Mucosa of stomach (tissue), 1 donor: ENCODE results near the gene OSBPL8.
"Not testable (repeated sequence)": the region's sequence is repeated elsewhere in the genome, so short reads cannot be mapped to it uniquely, and the experiment has no call there.

Source experiments
- H3K27me3 ChIP-seq: one replicate; pipeline ENCODE4 v1.7.0; 2013; ENCODE audit warnings: mild to moderate bottlenecking, low read length; ENCODE audit not compliant: control insufficient read depth, insufficient read depth
- H3K36me3 ChIP-seq: one replicate; pipeline ENCODE4 v1.7.0; 2013; ENCODE audit warnings: low read length; ENCODE audit not compliant: control insufficient read depth, insufficient read depth
- H3K4me1 ChIP-seq: one replicate; pipeline ENCODE4 v1.7.0; 2013; ENCODE audit warnings: mild to moderate bottlenecking, low read length; ENCODE audit not compliant: control insufficient read depth, insufficient read depth
- H3K4me3 ChIP-seq: one replicate; pipeline ENCODE4 v1.7.0; 2013; ENCODE audit warnings: low read length
- H3K9ac ChIP-seq: one replicate; pipeline ENCODE4 v1.7.0; 2013; ENCODE audit warnings: mild to moderate bottlenecking, low read length, moderate library complexity
- H3K9me3 ChIP-seq: one replicate; pipeline ENCODE4 v1.7.0; 2013; ENCODE audit warnings: mild to moderate bottlenecking, low read length, moderate library complexity; ENCODE audit not compliant: control insufficient read depth
- donor health status: Pancreatic carcinoma.

Gene OSBPL8

GRCh38 chr12:76366163-76366562, 193.4 kb downstream of the OSBPL8 start:
- Histone ChIP-seq H3K9ac (no peak overlapping the region), H3K27me3 (no peaks in the 10 kb centered on the region), H3K4me1 (no peaks in the 10 kb centered on the region), H3K9me3 (no peaks in the 10 kb centered on the region), H3K4me3 (no peak overlapping the region), H3K36me3 (no peaks in the 10 kb centered on the region)

GRCh38 chr12:76364131-76364530, 195.4 kb downstream of the OSBPL8 start:
- not testable (repeated sequence) for H3K27me3 ChIP-seq, H3K36me3 ChIP-seq, H3K9ac ChIP-seq, H3K4me1 ChIP-seq, H3K9me3 ChIP-seq, H3K4me3 ChIP-seq

- Histone ChIP-seq H3K27me3 (no peaks in the 10 kb centered on the region), H3K36me3 (no peaks in the 10 kb centered on the region)
Measured at GRCh38 chr12:76360316-76360715, 199.3 kb downstream of the OSBPL8 start.

GRCh38 chr12:76356071-76356470, 203.5 kb downstream of the OSBPL8 start:
- no peaks in the 10 kb centered on the region for H3K4me1 ChIP-seq
- H3K4me3 ChIP-seq, result no peak overlapping the region
- no peaks in the 10 kb centered on the region for H3K9me3 ChIP-seq
- no peaks in the 10 kb centered on the region for H3K36me3 ChIP-seq
- H3K9ac ChIP-seq, result no peak overlapping the region
- no peaks in the 10 kb centered on the region for H3K27me3 ChIP-seq

More at GRCh38 chr12:76360316-76360715, 199.3 kb downstream of the OSBPL8 start:
- Histone ChIP-seq H3K9me3 (no peaks in the 10 kb centered on the region), H3K4me1 (no peaks in the 10 kb centered on the region), H3K4me3 (no peak overlapping the region), H3K9ac (no peak overlapping the region)

- H3K9me3 ChIP-seq, result no peaks in the 10 kb centered on the region
- peak within 1 kb of the TSS; percentile 82 for H3K9ac ChIP-seq
- H3K27me3 ChIP-seq, result no peaks in the 10 kb centered on the region
- H3K4me3 ChIP-seq, result peak within 1 kb of the TSS; percentile 95
- peaks cover 5% of the 10 kb centered on the region for H3K4me1 ChIP-seq
- H3K36me3 ChIP-seq, result no peaks in the 10 kb centered on the region
Measured at GRCh38 chr12:76348079-76348901, 211.3 kb downstream of the OSBPL8 start, which contains the start of gene BBS10. Gene BBS10, minus strand, starts transcription at chr12:76348415. Its CDS starts 57 bp downstream, at chr12:76348358.

- H3K4me1 ChIP-seq, result peaks cover 5% of the 10 kb centered on the region
- no peaks in the 10 kb centered on the region for H3K36me3 ChIP-seq
- H3K9ac ChIP-seq, result no peak overlapping the region
- no peaks in the 10 kb centered on the region for H3K9me3 ChIP-seq
- no peak overlapping the region for H3K4me3 ChIP-seq
- H3K27me3 ChIP-seq, result no peaks in the 10 kb centered on the region
Measured at GRCh38 chr12:76346798-76347420, 212.7 kb downstream of the OSBPL8 start.

GRCh38 chr12:76346236-76346635, 213.3 kb downstream of the OSBPL8 start:
- no peaks in the 10 kb centered on the region for H3K9me3 ChIP-seq
- no peaks in the 10 kb centered on the region for H3K36me3 ChIP-seq
- H3K27me3 ChIP-seq, result no peaks in the 10 kb centered on the region
- no peak overlapping the region for H3K9ac ChIP-seq
- no peak overlapping the region for H3K4me3 ChIP-seq
- peaks cover 5% of the 10 kb centered on the region for H3K4me1 ChIP-seq

- Histone ChIP-seq H3K4me1 (peaks cover 5% of the 10 kb centered on the region), H3K27me3 (no peaks in the 10 kb centered on the region), H3K36me3 (no peaks in the 10 kb centered on the region), H3K4me3 (no peak overlapping the region), H3K9me3 (no peaks in the 10 kb centered on the region), H3K9ac (no peak overlapping the region)
Measured at GRCh38 chr12:76345569-76345968, 214.0 kb downstream of the OSBPL8 start.

GRCh38 chr12:76341436-76342030, 218.0 kb downstream of the OSBPL8 start:
- Histone ChIP-seq H3K27me3 (no peaks in the 10 kb centered on the region), H3K4me3 (no peak overlapping the region), H3K4me1 (no peaks in the 10 kb centered on the region), H3K9me3 (no peaks in the 10 kb centered on the region), H3K9ac (no peak overlapping the region), H3K36me3 (no peaks in the 10 kb centered on the region)

- Histone ChIP-seq H3K9ac (no peak overlapping the region), H3K27me3 (no peaks in the 10 kb centered on the region), H3K4me1 (no peaks in the 10 kb centered on the region), H3K36me3 (no peaks in the 10 kb centered on the region), H3K9me3 (no peaks in the 10 kb centered on the region), H3K4me3 (no peak overlapping the region)
Measured at GRCh38 chr12:76340680-76341435, 218.7 kb downstream of the OSBPL8 start.

GRCh38 chr12:76337583-76337982, 222.0 kb downstream of the OSBPL8 start:
- Histone ChIP-seq H3K36me3 (no peaks in the 10 kb centered on the region), H3K9ac (no peak overlapping the region), H3K9me3 (no peaks in the 10 kb centered on the region), H3K27me3 (no peaks in the 10 kb centered on the region), H3K4me1 (no peaks in the 10 kb centered on the region), H3K4me3 (no peak overlapping the region)
